GM23338 (cell line): Measurements from ENCODE around the gene SLC6A19.

Source experiments
- EZH2phosphoT487 ChIP-seq: fragments of 200-600 bp; sonication (generic); IDR thresholded peaks from one replicate; pipeline ENCODE4 v1.8.1; 2018; ENCODE audit warnings: antibody characterized with exemption; ENCODE audit not compliant: unreplicated experiment
- JUNB ChIP-seq: IDR thresholded peaks from one replicate; pipeline ENCODE4 v1.6.1; 2016; ENCODE audit warnings: antibody characterized with exemption; ENCODE audit not compliant: unreplicated experiment
- STAT1 ChIP-seq: IDR thresholded peaks from one replicate; pipeline ENCODE4 v1.6.1; 2016; ENCODE audit warnings: antibody characterized with exemption; ENCODE audit not compliant: unreplicated experiment
- TF ChIP-seq, protein P1 (sequence below), 2 experiments: fragments of 200-600 bp in 1 of 2; sonication (generic) in 1 of 2; conservative IDR thresholded peaks; 2 replicates each; pipeline versions ENCODE4 v1.5.1 to v1.6.1; 2016 to 2017; ENCODE audit warnings: antibody characterized with exemption in 2 of 2, low read depth in 2 of 2, mild to moderate bottlenecking in 2 of 2, moderate library complexity in 1 of 2
- TF ChIP-seq, protein P2 (sequence below): IDR thresholded peaks from one replicate; pipeline ENCODE4 v1.6.1; 2018; ENCODE audit warnings: antibody characterized with exemption; ENCODE audit not compliant: unreplicated experiment

DNA sequence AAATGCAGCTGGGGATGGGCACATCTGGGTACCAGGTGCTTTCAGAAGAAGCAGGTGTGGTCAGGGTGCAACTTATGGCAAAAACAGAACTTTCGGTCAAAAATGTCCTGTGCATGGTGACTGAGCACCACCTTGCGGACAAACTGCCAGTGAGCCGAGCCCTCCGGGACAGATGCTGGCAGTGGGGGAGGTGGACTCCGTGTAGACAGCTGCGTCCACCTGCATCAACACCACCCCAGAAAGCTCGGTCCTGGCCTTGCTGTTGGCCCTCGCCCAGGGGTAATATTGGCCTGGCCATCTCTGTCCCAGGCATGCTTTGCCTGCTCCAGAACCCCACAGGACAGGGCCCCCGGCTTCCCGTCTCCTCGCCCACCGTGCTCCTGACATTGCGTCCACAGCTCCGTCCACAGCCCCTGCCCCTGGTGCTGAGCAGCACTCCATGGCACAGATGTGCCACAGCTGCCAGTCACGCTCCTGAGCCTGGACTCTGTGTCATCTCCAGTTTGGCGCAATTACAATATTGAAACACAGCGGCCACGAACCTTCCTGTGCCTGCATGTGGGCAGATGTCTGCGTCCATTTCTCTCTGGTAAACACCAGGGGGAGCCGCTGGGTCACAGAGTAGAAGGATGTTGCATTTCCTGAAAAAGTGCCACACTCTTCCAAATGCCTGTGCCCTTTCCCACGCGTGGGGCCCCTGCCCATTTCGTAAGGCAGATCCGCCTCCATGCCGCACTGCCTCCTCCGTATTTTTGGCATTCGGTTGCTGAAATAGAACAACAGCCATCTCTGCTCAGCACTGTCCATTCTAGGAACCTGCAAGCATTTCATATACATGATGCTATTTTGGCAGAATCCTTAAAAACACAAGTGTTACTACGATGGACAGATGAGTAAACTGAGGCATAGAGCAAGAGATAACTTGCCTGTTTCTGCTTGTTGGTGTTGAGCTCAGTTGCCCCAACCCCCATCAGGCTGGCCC lies 33.4 kb upstream of the SLC6A19 start:
- TF ChIP-seq EZH2phosphoT487 (no peak), JUNB (no peak), STAT1 (no peak)
- TF ChIP-seq, protein P1, sequence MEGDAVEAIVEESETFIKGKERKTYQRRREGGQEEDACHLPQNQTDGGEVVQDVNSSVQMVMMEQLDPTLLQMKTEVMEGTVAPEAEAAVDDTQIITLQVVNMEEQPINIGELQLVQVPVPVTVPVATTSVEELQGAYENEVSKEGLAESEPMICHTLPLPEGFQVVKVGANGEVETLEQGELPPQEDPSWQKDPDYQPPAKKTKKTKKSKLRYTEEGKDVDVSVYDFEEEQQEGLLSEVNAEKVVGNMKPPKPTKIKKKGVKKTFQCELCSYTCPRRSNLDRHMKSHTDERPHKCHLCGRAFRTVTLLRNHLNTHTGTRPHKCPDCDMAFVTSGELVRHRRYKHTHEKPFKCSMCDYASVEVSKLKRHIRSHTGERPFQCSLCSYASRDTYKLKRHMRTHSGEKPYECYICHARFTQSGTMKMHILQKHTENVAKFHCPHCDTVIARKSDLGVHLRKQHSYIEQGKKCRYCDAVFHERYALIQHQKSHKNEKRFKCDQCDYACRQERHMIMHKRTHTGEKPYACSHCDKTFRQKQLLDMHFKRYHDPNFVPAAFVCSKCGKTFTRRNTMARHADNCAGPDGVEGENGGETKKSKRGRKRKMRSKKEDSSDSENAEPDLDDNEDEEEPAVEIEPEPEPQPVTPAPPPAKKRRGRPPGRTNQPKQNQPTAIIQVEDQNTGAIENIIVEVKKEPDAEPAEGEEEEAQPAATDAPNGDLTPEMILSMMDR (conservative IDR thresholded peaks at IDR 0.05; ENCODE audit: low read depth in 2 of 2), result peak; percentile 63 to 83
- TF ChIP-seq, protein P2, sequence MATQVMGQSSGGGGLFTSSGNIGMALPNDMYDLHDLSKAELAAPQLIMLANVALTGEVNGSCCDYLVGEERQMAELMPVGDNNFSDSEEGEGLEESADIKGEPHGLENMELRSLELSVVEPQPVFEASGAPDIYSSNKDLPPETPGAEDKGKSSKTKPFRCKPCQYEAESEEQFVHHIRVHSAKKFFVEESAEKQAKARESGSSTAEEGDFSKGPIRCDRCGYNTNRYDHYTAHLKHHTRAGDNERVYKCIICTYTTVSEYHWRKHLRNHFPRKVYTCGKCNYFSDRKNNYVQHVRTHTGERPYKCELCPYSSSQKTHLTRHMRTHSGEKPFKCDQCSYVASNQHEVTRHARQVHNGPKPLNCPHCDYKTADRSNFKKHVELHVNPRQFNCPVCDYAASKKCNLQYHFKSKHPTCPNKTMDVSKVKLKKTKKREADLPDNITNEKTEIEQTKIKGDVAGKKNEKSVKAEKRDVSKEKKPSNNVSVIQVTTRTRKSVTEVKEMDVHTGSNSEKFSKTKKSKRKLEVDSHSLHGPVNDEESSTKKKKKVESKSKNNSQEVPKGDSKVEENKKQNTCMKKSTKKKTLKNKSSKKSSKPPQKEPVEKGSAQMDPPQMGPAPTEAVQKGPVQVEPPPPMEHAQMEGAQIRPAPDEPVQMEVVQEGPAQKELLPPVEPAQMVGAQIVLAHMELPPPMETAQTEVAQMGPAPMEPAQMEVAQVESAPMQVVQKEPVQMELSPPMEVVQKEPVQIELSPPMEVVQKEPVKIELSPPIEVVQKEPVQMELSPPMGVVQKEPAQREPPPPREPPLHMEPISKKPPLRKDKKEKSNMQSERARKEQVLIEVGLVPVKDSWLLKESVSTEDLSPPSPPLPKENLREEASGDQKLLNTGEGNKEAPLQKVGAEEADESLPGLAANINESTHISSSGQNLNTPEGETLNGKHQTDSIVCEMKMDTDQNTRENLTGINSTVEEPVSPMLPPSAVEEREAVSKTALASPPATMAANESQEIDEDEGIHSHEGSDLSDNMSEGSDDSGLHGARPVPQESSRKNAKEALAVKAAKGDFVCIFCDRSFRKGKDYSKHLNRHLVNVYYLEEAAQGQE, result no peak
